Lower lobe of right lung (tissue), 2 donors: Measurements from ENCODE around the gene SH3BP5. TPM values are rescaled to one million over a fixed set of nuclear protein-coding genes. Genes with fewer than 3 reads are reported as not detected.

ENCODE experiments used
- ATAC-seq, 2 donors: fragments of 200-7000 bp; cut with Tn5 transposase; one replicate each; pipeline ENCODE4 v1.9.1; 2020 to 2022; ENCODE audit warnings: mild to moderate bottlenecking in 2 of 2, moderate library complexity in 2 of 2
- DNase-seq: peaks from one replicate; pipeline ENCODE4 v3.0.0-alpha.2; 2020
- H3K27ac ChIP-seq: fragments of 200-600 bp; one replicate; pipeline ENCODE4 v1.8.0; 2022
- H3K27me3 ChIP-seq: fragments of 200-600 bp; one replicate; pipeline ENCODE4 v1.8.0; 2022; ENCODE audit warnings: low read depth
- H3K36me3 ChIP-seq: fragments of 200-600 bp; one replicate; pipeline ENCODE4 v1.8.0; 2022; ENCODE audit warnings: mild to moderate bottlenecking
- H3K4me1 ChIP-seq: fragments of 200-600 bp; one replicate; pipeline ENCODE4 v1.8.0; 2022
- H3K4me3 ChIP-seq: fragments of 200-600 bp; one replicate; pipeline ENCODE4 v1.8.0; 2022; ENCODE audit warnings: mild to moderate bottlenecking
- H3K9me3 ChIP-seq: fragments of 200-600 bp; one replicate; pipeline ENCODE4 v1.8.0; 2022
- CTCF ChIP-seq: fragments of 200-600 bp; IDR thresholded peaks from one replicate; pipeline ENCODE4 v1.8.0; 2022; ENCODE audit warnings: antibody characterized with exemption, mild to moderate bottlenecking
- intact Hi-C: fragments of 100-400 bp; cut with DNase I; formaldehyde crosslinking; loops from one replicate; pipeline ENCODE4 v1.11.0; 2022
- total RNA-seq: library from RNA; stranded (reverse); fragmentation: NEBNext Ultra II Directional; extraction: Animal tissue kit (Norgen Biotek cat#: 25700); gene quantifications from one replicate; pipeline ENCODE4 v1.2.1, GENCODE V29; 2021
- donor health status: DM: no; HTN: yes; CAD: no; lungs with severe emphysema.

SH3BP5 gene
- total RNA-seq, 1 donor from 2014 or later, result 106 TPM

- DNase-seq (no peak), ATAC-seq (no peak)
- no peak for TF ChIP-seq CTCF
- H3K27me3 ChIP-seq, result no peaks in the 10 kb centered on the region
- H3K4me1 ChIP-seq, result peaks cover 24% of the 10 kb centered on the region
- H3K4me3 ChIP-seq, result no peak overlapping the region
- H3K27ac ChIP-seq, result no peak overlapping the region
- H3K36me3 ChIP-seq, result peaks cover 91% of the 10 kb centered on the region
- H3K9me3 ChIP-seq, result no peaks in the 10 kb centered on the region
- intact Hi-C loops, result no loop called here
These were observed 117.6 kb downstream of the SH3BP5 start for GRCh38 chr3:15214758-15215157.

GRCh38 chr3:15211937-15212336, 120.4 kb downstream of the SH3BP5 start:
- no peak overlapping the region for H3K4me3 ChIP-seq
- ATAC-seq, result no peak
- no peak for DNase-seq
- H3K4me1 ChIP-seq, result peaks cover 31% of the 10 kb centered on the region
- intact Hi-C loops, result no loop called here
- peaks cover 73% of the 10 kb centered on the region for H3K36me3 ChIP-seq
- TF ChIP-seq CTCF, result no peak
- H3K9me3 ChIP-seq, result no peaks in the 10 kb centered on the region
- no peak overlapping the region for H3K27ac ChIP-seq
- H3K27me3 ChIP-seq, result no peaks in the 10 kb centered on the region

- no peak for DNase-seq
- Histone ChIP-seq H3K27me3 (no peaks in the 10 kb centered on the region), H3K36me3 (peaks cover 37% of the 10 kb centered on the region), H3K27ac (peak overlapping the region; percentile 98), H3K4me1 (peaks cover 36% of the 10 kb centered on the region), H3K9me3 (no peaks in the 10 kb centered on the region), H3K4me3 (peak overlapping the region; percentile 88)
- no peak for ATAC-seq
- TF ChIP-seq CTCF, result no peak
- intact Hi-C loops, result no loop called here
These were observed 124.4 kb downstream of the SH3BP5 start for GRCh38 chr3:15207836-15208504.

- no peaks in the 10 kb centered on the region for H3K9me3 ChIP-seq
- H3K4me3 ChIP-seq, result peak overlapping the region; percentile 88
- no peak for TF ChIP-seq CTCF
- peak overlapping the region; percentile 98 for H3K27ac ChIP-seq
- H3K4me1 ChIP-seq, result peaks cover 36% of the 10 kb centered on the region
- no peaks in the 10 kb centered on the region for H3K27me3 ChIP-seq
- intact Hi-C loops, result no loop called here
- peak; percentile 74 for ATAC-seq
- H3K36me3 ChIP-seq, result peaks cover 26% of the 10 kb centered on the region
- DNase-seq, result peak; percentile 51
These were observed 125.5 kb downstream of the SH3BP5 start for GRCh38 chr3:15206662-15207576.

- Histone ChIP-seq H3K27ac (peak within 1 kb of the TSS; percentile 98), H3K4me3 (peak within 1 kb of the TSS; percentile 88), H3K36me3 (peaks cover 18% of the 10 kb centered on the region), H3K9me3 (no peaks in the 10 kb centered on the region), H3K4me1 (peaks cover 36% of the 10 kb centered on the region), H3K27me3 (no peaks in the 10 kb centered on the region)
- peak; percentile 98 for DNase-seq
- intact Hi-C loops, result no loop called here
- peak; percentile 53 for TF ChIP-seq CTCF
- ATAC-seq, result peak; percentile 98 to 99
These were observed 126.3 kb downstream of the SH3BP5 start, which contains the start of gene CAPN7 for GRCh38 chr3:15205934-15206661. Gene CAPN7, plus strand, starts transcription at chr3:15206246. Its CDS starts 250 bp downstream, at chr3:15206496.
